Liver (tissue), 3 donors: ENCODE data around the gene MAPKBP1.

ENCODE experiments used
- CTCF ChIP-seq: fragments of 150-350 bp; IDR thresholded peaks from 2 replicates; pipeline ENCODE4 v1.5.1; 2017; ENCODE audit warnings: improper control_type of control experiment, low read depth, low read length; ENCODE audit not compliant: missing input control
- EGR1 ChIP-seq, 2 donors: IDR thresholded peaks; 2 replicates each; pipeline ENCODE4 v1.6.1; 2016 to 2018; ENCODE audit warnings: antibody characterized with exemption in 2 of 2, low read depth in 2 of 2
- FOXA1 ChIP-seq: IDR thresholded peaks from 2 replicates; pipeline ENCODE4 v1.6.1; 2016; ENCODE audit warnings: antibody characterized with exemption
- GABPA ChIP-seq, 2 donors: IDR thresholded peaks in 1 of 2; conservative IDR thresholded peaks in 1 of 2; 2 replicates each; pipeline ENCODE4 v1.6.1; 2016; ENCODE audit warnings: antibody characterized with exemption in 2 of 2, mild to moderate bottlenecking in 1 of 2, moderate library complexity in 1 of 2
- MAX ChIP-seq: IDR thresholded peaks from 2 replicates; pipeline ENCODE4 v1.6.1; 2016; ENCODE audit warnings: antibody characterized with exemption
- RAD21 ChIP-seq, 2 donors: IDR thresholded peaks; 2 replicates each; pipeline ENCODE4 v1.6.1; 2016; ENCODE audit warnings: antibody characterized with exemption in 2 of 2, mild to moderate bottlenecking in 2 of 2
- REST ChIP-seq: IDR thresholded peaks from 2 replicates; pipeline ENCODE4 v1.6.1; 2016; ENCODE audit warnings: antibody characterized with exemption, mild to moderate bottlenecking
- RXRA ChIP-seq, 2 donors: IDR thresholded peaks; 2 replicates each; pipeline ENCODE4 v1.6.1; 2017 to 2018; ENCODE audit warnings: antibody characterized with exemption in 2 of 2, mild to moderate bottlenecking in 1 of 2
- SP1 ChIP-seq: IDR thresholded peaks from 2 replicates; pipeline ENCODE4 v1.6.1; 2018; ENCODE audit warnings: antibody characterized with exemption, mild to moderate bottlenecking
- TAF1 ChIP-seq: conservative IDR thresholded peaks from 2 replicates; pipeline ENCODE4 v1.6.1; 2016; ENCODE audit warnings: antibody characterized with exemption, mild to moderate bottlenecking
- YY1 ChIP-seq: IDR thresholded peaks from 2 replicates; pipeline ENCODE4 v1.6.1; 2016; ENCODE audit warnings: antibody characterized with exemption, mild to moderate bottlenecking
- TF ChIP-seq, protein P1 (sequence below): IDR thresholded peaks from 2 replicates; pipeline ENCODE4 v1.6.1; 2016; ENCODE audit warnings: antibody characterized with exemption
- TF ChIP-seq, protein P2 (sequence below): IDR thresholded peaks from 2 replicates; pipeline ENCODE4 v1.6.1; 2016; ENCODE audit warnings: antibody characterized with exemption
- donor health status: healthy.
- donor health status: healthy.

DNA sequence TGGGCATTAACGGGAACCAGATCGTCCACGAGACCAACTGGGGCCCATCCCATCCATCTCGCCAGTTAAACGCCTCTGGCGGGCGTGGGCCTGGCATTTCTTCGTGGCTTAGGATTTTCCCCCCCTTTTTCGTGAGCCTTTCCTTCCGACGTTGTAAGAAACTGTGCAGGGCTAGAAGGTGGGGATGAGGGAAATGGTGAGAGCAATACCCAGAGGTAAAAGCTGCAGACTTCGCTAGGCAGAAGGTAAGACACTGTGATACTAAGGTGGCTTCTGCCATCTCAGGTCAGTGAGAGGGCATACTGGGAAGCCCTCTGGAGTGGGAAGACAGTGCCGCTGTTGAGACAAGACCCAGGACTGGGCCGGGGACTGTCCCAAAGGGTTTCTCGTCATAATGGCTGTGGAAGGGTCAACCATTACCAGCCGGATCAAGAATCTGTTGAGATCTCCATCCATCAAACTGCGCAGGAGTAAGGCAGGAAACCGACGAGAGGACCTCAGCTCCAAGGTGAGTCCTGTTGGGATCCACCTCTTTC lies 666 bp downstream of the MAPKBP1 start:
- TF ChIP-seq YY1 (no peak), CTCF (no peak), GABPA (IDR thresholded peaks at IDR 0.05 in 1 of 2, conservative IDR thresholded peaks at IDR 0.05 in 1 of 2) (no peak), REST (no peak), MAX (no peak), SP1 (no peak), RAD21 (IDR thresholded peaks at IDR 0.05) (no peak), TAF1 (no peak), EGR1 (IDR thresholded peaks at IDR 0.05; ENCODE audit: low read depth in 2 of 2) (no peak), FOXA1 (no peak), RXRA (IDR thresholded peaks at IDR 0.05) (no peak)
- TF ChIP-seq, protein P1, sequence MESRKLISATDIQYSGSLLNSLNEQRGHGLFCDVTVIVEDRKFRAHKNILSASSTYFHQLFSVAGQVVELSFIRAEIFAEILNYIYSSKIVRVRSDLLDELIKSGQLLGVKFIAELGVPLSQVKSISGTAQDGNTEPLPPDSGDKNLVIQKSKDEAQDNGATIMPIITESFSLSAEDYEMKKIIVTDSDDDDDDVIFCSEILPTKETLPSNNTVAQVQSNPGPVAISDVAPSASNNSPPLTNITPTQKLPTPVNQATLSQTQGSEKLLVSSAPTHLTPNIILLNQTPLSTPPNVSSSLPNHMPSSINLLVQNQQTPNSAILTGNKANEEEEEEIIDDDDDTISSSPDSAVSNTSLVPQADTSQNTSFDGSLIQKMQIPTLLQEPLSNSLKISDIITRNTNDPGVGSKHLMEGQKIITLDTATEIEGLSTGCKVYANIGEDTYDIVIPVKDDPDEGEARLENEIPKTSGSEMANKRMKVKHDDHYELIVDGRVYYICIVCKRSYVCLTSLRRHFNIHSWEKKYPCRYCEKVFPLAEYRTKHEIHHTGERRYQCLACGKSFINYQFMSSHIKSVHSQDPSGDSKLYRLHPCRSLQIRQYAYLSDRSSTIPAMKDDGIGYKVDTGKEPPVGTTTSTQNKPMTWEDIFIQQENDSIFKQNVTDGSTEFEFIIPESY: no peak
- TF ChIP-seq, protein P2, sequence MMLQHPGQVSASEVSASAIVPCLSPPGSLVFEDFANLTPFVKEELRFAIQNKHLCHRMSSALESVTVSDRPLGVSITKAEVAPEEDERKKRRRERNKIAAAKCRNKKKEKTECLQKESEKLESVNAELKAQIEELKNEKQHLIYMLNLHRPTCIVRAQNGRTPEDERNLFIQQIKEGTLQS: no peak
